ENCODE results near the gene DNMT3L. TPM values are rescaled to one million over a fixed set of nuclear protein-coding genes. Genes with fewer than 3 reads are reported as not detected.
A peak's percentile ranks its signal among the peaks of the same experiment; 100 is the strongest.

Gene DNMT3L
- total RNA-seq, 2 donors from 2014 or later, result not detected

- no peaks in the 10 kb centered on the region for H3K27me3 ChIP-seq
- 66% methylated on average over 10 of the region's 10 CpGs; no CpG with 5 or more reads in 1 of the 2 donors for WGBS, 2 donors
- no peaks in the 10 kb centered on the region for H3K36me3 ChIP-seq (replicated peaks in 1 of 2; ENCODE audit: insufficient read depth in 1 of 2, low read depth in 2 of 2)
- no peak overlapping the region for H3K27ac ChIP-seq
- no peak for ATAC-seq
- no peak overlapping the region for H3K4me3 ChIP-seq
- intact Hi-C loops (cut with DNase I), result no loop called here
- DNase-seq, result no peak
- TF ChIP-seq CTCF (IDR thresholded peaks at IDR 0.05) (no peak), POLR2A (IDR thresholded peaks at IDR 0.05) (no peak)
- no peaks in the 10 kb centered on the region for H3K9me3 ChIP-seq
- peaks cover 17% of the 10 kb centered on the region for H3K4me1 ChIP-seq
Observed at GRCh38 chr21:44295646-44296045, 33.9 kb upstream of the DNMT3L start.

- TF ChIP-seq CTCF (IDR thresholded peaks at IDR 0.05), result no peak
- TF ChIP-seq POLR2A (IDR thresholded peaks at IDR 0.05), result no peak
- H3K36me3 ChIP-seq (replicated peaks in 1 of 2; ENCODE audit: insufficient read depth in 1 of 2, low read depth in 2 of 2), result no peaks in the 10 kb centered on the region
- H3K27ac ChIP-seq, result no peak overlapping the region
- no peak for DNase-seq
- intact Hi-C loops (cut with DNase I), result no loop called here
- peaks cover 15% of the 10 kb centered on the region for H3K4me1 ChIP-seq
- H3K4me3 ChIP-seq, result no peak overlapping the region
- H3K9me3 ChIP-seq, result no peaks in the 10 kb centered on the region
- no peaks in the 10 kb centered on the region for H3K27me3 ChIP-seq
- ATAC-seq, result no peak
- 50 to 67% methylated on average over 9 to 13 of the region's 14 CpGs for WGBS, 2 donors
Observed at GRCh38 chr21:44295163-44295573, 33.5 kb upstream of the DNMT3L start.

- peaks cover 14% of the 10 kb centered on the region for H3K4me1 ChIP-seq
- TF ChIP-seq POLR2A (IDR thresholded peaks at IDR 0.05) (no peak), CTCF (IDR thresholded peaks at IDR 0.05) (no peak)
- H3K27me3 ChIP-seq, result no peaks in the 10 kb centered on the region
- H3K27ac ChIP-seq, result no peak overlapping the region
- DNase-seq (peak in 3 of 4 donors; percentile 44 to 46 (median 45)), ATAC-seq (no peak)
- no peaks in the 10 kb centered on the region for H3K9me3 ChIP-seq
- no peak overlapping the region for H3K4me3 ChIP-seq
- WGBS, 2 donors, result 52% methylated on average over 21 of the region's 26 CpGs; no CpG with 5 or more reads in 1 of the 2 donors
- intact Hi-C loops (cut with DNase I), result no loop called here
- H3K36me3 ChIP-seq (replicated peaks in 1 of 2; ENCODE audit: insufficient read depth in 1 of 2, low read depth in 2 of 2), result no peaks in the 10 kb centered on the region
Observed at GRCh38 chr21:44294391-44295162, 32.9 kb upstream of the DNMT3L start.

GRCh38 chr21:44293551-44294231, 32.0 kb upstream of the DNMT3L start:
- WGBS, 2 donors, result 74 to 80% methylated on average over 15 to 31 of the region's 33 CpGs
- Histone ChIP-seq H3K27ac (no peak overlapping the region), H3K4me1 (peaks cover 8% of the 10 kb centered on the region), H3K9me3 (no peaks in the 10 kb centered on the region), H3K27me3 (no peaks in the 10 kb centered on the region), H3K4me3 (no peak overlapping the region), H3K36me3 (replicated peaks in 1 of 2; ENCODE audit: insufficient read depth in 1 of 2, low read depth in 2 of 2) (no peaks in the 10 kb centered on the region)
- TF ChIP-seq CTCF (IDR thresholded peaks at IDR 0.05) (no peak), POLR2A (IDR thresholded peaks at IDR 0.05) (no peak)
- intact Hi-C loops (cut with DNase I), result no loop called here
- no peak for DNase-seq
- no peak for ATAC-seq

Data from body of pancreas (tissue), 4 donors.